ENCODE measurements around the gene TTLL3.

GRCh38 chr3:9767418-9767817 lies 42.6 kb upstream of the TTLL3 start:
- no peak for TF ChIP-seq EZH2 (IDR thresholded peaks at IDR 0.05; ENCODE audit: low read length, unreplicated experiment)
- no peak for TF ChIP-seq CTCF (conservative IDR thresholded peaks at IDR 0.05; ENCODE audit: low read depth, low read length)

Measured in PC-3 (cell line).